Renal cortical epithelial cell (primary cell): ENCODE measurements around the gene BCL2. TPM values are rescaled to one million over a fixed set of nuclear protein-coding genes. Genes with fewer than 3 reads are reported as not detected.

Experiments
- DNase-seq: peaks from one replicate; pipeline ENCODE4 v3.0.0-alpha.2; 2011; ENCODE audit warnings: low read depth
- total RNA-seq: library from RNA; depleted of rRNA; stranded (reverse); fragments of >200 nt; gene quantifications from 2 replicates; pipeline ENCODE4 v1.2.3, GENCODE V29; 2014

The BCL2 gene
- total RNA-seq, 1 donor from 2014 or later, result 30.2 TPM

- DNase-seq, result peak; percentile 51
Observed at GRCh38 chr18:63155910-63156773, 163.4 kb downstream of the BCL2 start.

- peak; percentile 54 for DNase-seq
Observed at GRCh38 chr18:63155169-63155852, 164.3 kb downstream of the BCL2 start.

DNA sequence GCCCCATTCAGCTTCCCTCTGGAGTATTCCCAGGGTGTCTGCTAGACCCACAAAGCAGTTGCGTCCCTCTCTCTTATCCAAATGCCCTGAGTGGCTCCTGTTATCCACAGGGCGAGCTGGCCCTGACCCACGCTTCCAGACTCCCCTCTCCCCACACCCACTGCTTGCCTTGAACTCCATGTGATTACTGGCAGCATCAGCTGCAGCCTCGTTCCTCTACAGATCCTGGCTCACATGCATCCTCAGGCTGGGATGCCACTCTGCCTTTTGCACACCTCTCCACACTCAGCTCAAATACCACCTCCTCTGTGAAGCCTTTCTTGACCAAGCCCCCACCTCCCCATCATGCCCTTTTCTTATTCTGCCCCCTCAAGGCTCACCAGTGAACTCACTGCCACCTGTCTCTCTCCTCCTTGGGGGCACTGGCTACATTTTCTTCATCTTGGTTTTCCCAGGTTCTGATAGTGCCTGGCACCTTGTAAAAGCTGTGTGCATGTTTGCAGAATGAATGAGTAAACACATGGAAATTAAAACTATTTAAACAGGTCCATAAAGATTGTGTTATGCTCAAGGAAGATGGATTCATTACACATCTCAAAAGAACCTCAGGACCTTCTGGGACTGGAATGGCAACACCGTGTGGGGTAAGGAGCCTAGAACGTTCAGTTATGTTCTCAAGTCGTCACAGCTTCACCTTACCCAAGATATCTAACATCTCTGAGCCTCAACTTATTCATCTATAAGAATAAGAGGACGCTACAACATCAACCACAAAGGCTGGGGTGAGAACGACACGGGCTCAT lies 165.0 kb downstream of the BCL2 start:
- DNase-seq, result no peak

DNA sequence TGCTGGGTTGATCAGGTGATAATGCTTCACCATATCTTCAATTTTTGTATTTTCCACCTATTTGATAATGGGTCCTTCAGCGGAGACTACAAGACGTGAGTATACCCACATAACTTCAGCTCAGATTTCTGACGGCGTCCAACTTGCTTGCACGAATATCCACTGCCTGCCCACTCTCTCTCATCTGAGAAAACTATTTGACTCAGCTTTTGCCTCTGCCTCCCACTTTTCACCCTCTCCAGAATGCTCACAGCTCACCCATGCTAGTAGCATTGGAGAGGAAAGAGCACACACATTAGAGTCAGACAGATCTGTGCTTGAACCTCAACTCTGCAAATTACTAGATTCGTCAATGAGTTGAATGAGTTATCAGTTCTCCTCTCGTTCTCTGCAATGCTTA lies 166.8 kb downstream of the BCL2 start:
- no peak for DNase-seq

- no peak for DNase-seq
Observed at GRCh38 chr18:63152096-63152495, 167.5 kb downstream of the BCL2 start.

GRCh38 chr18:63151539-63151938 lies 168.0 kb downstream of the BCL2 start:
- DNase-seq, result no peak

GRCh38 chr18:63150942-63151421 lies 168.6 kb downstream of the BCL2 start:
- no peak for DNase-seq

GRCh38 chr18:63150326-63150725 lies 169.2 kb downstream of the BCL2 start:
- DNase-seq, result no peak

- DNase-seq, result no peak
Observed at GRCh38 chr18:63149302-63149587, 170.3 kb downstream of the BCL2 start.

- peak; percentile 65 for DNase-seq
Observed at GRCh38 chr18:63148449-63149301, 170.9 kb downstream of the BCL2 start.

DNA sequence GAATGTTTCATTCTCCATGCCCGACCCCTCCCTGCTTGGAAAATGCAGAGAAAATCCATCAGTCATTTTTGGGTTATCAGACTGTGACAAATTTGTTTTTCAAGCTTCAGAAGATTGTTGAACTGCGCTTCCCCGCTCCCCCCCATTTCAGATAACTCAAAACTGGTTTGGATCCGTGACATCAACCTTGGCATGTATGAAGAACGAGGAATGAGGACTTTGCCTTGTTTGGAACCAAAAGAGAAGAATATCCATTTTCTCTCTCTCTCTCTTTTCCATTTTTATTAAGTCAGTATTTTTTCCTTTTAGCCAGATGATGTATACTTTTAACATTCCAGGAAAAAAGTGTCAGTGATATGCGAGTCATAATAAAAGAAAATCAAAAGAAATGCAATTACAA lies 171.6 kb downstream of the BCL2 start:
- DNase-seq, result no peak

DNA sequence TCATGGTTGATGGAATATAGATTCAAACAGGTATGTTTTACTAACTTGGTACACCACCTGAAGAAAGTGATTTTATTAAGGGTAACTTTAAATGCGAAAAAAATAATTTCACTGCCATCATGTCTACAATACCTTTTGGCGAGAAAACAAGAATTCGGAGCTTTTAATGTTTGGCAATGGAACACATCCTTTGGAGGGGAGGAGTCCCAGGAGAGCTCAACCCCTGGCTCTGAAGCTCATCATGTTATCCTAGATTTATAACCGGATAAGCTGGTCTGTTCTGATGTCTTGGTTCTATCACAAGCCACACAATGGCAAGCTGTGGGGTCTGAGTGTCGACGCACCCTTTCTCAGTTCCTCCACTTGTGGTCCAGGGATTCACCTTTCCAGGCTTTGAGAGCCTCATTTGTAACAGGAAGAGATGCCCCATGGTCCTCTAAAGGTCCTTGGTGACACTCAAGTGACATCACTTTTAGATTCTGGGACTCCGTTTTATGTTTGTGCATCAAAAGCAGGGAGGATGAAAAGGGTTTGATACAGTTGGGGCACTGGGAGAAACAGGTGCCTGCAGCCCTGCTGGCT lies 172.7 kb downstream of the BCL2 start:
- DNase-seq, result no peak

- no peak for DNase-seq
Observed at GRCh38 chr18:63145851-63146555, 173.6 kb downstream of the BCL2 start.

DNA sequence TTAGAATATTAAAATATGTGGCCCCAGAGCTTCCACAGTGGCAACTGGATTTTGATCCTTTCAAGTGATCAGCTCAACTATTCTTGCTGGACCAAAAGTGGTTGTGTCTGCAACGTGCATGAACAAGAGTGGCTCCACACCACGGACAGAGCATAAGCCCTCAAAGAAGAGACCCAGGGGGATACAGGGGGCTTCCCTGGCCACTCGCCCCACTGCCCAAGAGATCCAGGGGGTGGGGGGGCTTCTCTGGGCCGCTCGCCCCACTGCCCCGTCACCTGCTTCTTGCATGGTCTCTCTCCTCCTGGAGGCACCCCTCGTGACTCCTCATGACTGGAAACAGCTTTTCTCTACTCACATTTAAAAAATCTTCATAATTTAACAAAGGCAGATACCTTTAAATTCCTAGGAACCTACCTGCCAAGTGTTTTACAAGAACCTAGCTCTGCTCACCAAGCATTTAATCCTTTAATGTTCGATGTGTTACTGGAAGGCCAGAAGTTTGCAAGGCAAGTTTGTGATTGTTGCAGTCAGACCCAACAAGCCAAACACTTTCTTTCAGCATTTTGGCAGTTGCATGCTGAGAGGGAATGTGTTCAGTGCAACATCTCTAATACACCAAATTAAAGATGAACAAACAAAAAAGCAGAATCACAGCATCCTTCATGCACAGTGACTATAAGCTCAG lies 174.3 kb downstream of the BCL2 start:
- no peak for DNase-seq

- DNase-seq, result no peak
Observed at GRCh38 chr18:63144748-63145147, 174.8 kb downstream of the BCL2 start.

DNA sequence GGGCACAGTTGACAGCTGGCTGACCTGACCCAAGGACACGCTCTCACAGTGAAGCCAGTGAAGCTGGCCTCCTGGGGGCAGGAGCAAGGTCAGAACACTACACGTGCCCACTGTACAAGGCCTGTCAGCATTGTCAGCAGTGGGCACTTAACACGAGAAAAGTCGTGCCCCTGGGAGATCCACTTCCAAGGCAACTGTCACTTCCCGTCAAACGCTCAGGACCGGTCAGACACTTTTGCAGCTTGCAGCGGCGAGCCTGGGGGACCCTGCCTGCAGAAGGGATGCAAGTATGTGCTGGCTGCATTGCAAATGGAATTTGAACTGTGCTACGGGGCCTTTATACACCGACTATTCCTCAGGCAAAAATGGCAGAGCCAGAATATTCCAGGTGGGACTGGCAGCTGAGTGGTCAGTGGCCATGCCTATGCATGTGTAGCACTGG lies 176.2 kb downstream of the BCL2 start:
- DNase-seq, result no peak

- DNase-seq, result no peak
Observed at GRCh38 chr18:63142594-63143225, 176.9 kb downstream of the BCL2 start.

GRCh38 chr18:63141778-63142176 lies 177.8 kb downstream of the BCL2 start:
- no peak for DNase-seq
